ENCODE results near the gene CELSR1. TPM values are rescaled to one million over a fixed set of nuclear protein-coding genes. Genes with fewer than 3 reads are reported as not detected.

Gene CELSR1
- total RNA-seq, 2 experiments from 2014 or later = 1.0 to 1.1 TPM

- intact Hi-C loops (cut with DNase I, micrococcal nuclease) = no loop called here
- CTCF ChIA-PET = interaction anchor here (2.0 kb wide), 1 partner anchor 11 kb away, joined by 8 read pairs; no protein-coding TSS in a partner anchor
These were observed 180.6 kb downstream of the CELSR1 start for GRCh38 chr22:46356496-46357480.

GRCh38 chr22:46355996-46356471, 181.4 kb downstream of the CELSR1 start:
- H3K36me3 Mint-ChIP-seq (ENCODE audit: low read depth) = peaks cover 51% of the 10 kb centered on the region
- H3K36me3 ChIP-seq (ENCODE audit: insufficient read depth, low read length) = peaks cover 53% of the 10 kb centered on the region
- CTCF ChIA-PET = interaction anchor here (2.0 kb wide), 1 partner anchor 12 kb away, joined by 8 read pairs; no protein-coding TSS in a partner anchor

More at GRCh38 chr22:46356496-46357480, 180.6 kb downstream of the CELSR1 start:
- Mint-ChIP-seq H3K4me1 (ENCODE audit: low read depth) (no peaks in the 10 kb centered on the region), H3K36me3 (ENCODE audit: low read depth) (peaks cover 43% of the 10 kb centered on the region), H3K27ac (no peak overlapping the region), H3K4me3 (no peak overlapping the region), H3K27me3 (no peaks in the 10 kb centered on the region), H3K9me3 (no peaks in the 10 kb centered on the region)
- H3K27ac ChIP-seq (ENCODE audit: low read depth in 1 of 2, low read length in 2 of 2) = no peak overlapping the region
- no peak for TF ChIP-seq CTCF (IDR thresholded peaks at IDR 0.05)
- POLR2A ChIA-PET = no interaction called here
- ATAC-seq (ENCODE audit: poor library complexity) (no peak), DNase-seq (no peak)
- no peak overlapping the region for H3K4me3 ChIP-seq (ENCODE audit: low read length)
- H3K4me1 ChIP-seq (ENCODE audit: insufficient read depth, low read length) = peaks cover 3% of the 10 kb centered on the region
- peaks cover 45% of the 10 kb centered on the region for H3K36me3 ChIP-seq (ENCODE audit: insufficient read depth, low read length)
- peaks cover 6 to 13% of the 10 kb centered on the region in 2 experiments for H3K9me3 ChIP-seq (ENCODE audit: control insufficient read depth in 1 of 2, insufficient read depth in 1 of 2, low read length in 2 of 2)
- H3K27me3 ChIP-seq (ENCODE audit: control insufficient read depth in 1 of 2, insufficient read depth in 2 of 2, low read length in 2 of 2) = no peaks in the 10 kb centered on the region

More at GRCh38 chr22:46355996-46356471, 181.4 kb downstream of the CELSR1 start:
- Histone ChIP-seq H3K4me1 (ENCODE audit: insufficient read depth, low read length) (peaks cover 3% of the 10 kb centered on the region), H3K27ac (ENCODE audit: low read depth in 1 of 2, low read length in 2 of 2) (no peak overlapping the region), H3K9me3 (ENCODE audit: control insufficient read depth in 1 of 2, insufficient read depth in 1 of 2, low read length in 2 of 2) (peaks cover 6 to 13% of the 10 kb centered on the region in 2 experiments), H3K4me3 (ENCODE audit: low read length) (no peak overlapping the region), H3K27me3 (ENCODE audit: control insufficient read depth in 1 of 2, insufficient read depth in 2 of 2, low read length in 2 of 2) (no peaks in the 10 kb centered on the region)
- DNase-seq (no peak), ATAC-seq (ENCODE audit: poor library complexity) (no peak)
- Mint-ChIP-seq H3K4me3 (no peak overlapping the region), H3K4me1 (ENCODE audit: low read depth) (no peaks in the 10 kb centered on the region), H3K27ac (no peak overlapping the region), H3K9me3 (no peaks in the 10 kb centered on the region), H3K27me3 (no peaks in the 10 kb centered on the region)
- TF ChIP-seq CTCF (IDR thresholded peaks at IDR 0.05) = no peak
- intact Hi-C loops (cut with DNase I, micrococcal nuclease) = loop anchor here (1.0 kb wide), 1 partner anchor 186 kb away; no protein-coding TSS in a partner anchor
- POLR2A ChIA-PET = no interaction called here

Data from CD4-positive, alpha-beta T cell (primary cell).